Mucosa of rectum (tissue), 2 donors: ENCODE data around the gene SATB1.

Experiments
- H3K27ac ChIP-seq, 2 donors: one replicate each; pipeline ENCODE4 v1.7.0; 2013; ENCODE audit warnings: inconsistent platforms in 2 of 2, low read depth in 2 of 2, low read length in 2 of 2
- H3K27me3 ChIP-seq, 2 donors: one replicate each; pipeline ENCODE4 v1.7.0; 2013; ENCODE audit warnings: low read length in 2 of 2; ENCODE audit not compliant: control insufficient read depth in 2 of 2, insufficient read depth in 2 of 2
- H3K36me3 ChIP-seq, 2 donors: one replicate each; pipeline ENCODE4 v1.7.0; 2013; ENCODE audit warnings: low read length in 2 of 2; ENCODE audit not compliant: control insufficient read depth in 2 of 2, insufficient read depth in 2 of 2
- H3K4me1 ChIP-seq, 2 donors: one replicate each; pipeline ENCODE4 v1.7.0; 2013; ENCODE audit warnings: low read length in 2 of 2, mild to moderate bottlenecking in 1 of 2; ENCODE audit not compliant: control insufficient read depth in 2 of 2, insufficient read depth in 2 of 2
- H3K4me3 ChIP-seq, 2 donors: one replicate each; pipeline ENCODE4 v1.7.0; 2013; ENCODE audit warnings: low read length in 2 of 2
- H3K9ac ChIP-seq, 2 donors: one replicate each; pipeline ENCODE4 v1.7.0; 2013; ENCODE audit warnings: low read length in 2 of 2, low read depth in 1 of 2, mild to moderate bottlenecking in 1 of 2
- H3K9me3 ChIP-seq, 2 donors: one replicate each; pipeline ENCODE4 v1.7.0; 2013; ENCODE audit warnings: low read length in 2 of 2; ENCODE audit not compliant: control insufficient read depth in 2 of 2
- donor health status: healthy.
- donor health status: Normal muscosa, but diverticular disease.

Gene SATB1

DNA sequence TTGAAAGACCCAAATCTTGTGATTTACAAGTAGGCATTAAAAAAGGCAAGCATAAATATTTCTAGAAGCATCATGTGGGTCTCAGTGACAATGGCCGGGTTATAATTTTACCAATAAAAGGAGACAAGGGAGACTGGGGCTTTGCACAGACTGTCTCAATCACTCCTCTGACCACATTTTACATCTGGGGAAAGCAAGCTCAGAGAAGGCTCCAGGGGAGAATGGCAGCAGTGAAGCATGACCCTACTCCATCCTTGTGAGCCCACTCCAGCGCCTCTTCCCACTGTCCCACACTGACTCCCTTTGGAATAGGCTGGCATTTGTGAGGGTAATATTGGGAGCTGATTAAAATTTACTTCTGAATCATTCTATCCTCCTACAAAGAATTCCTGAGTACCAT, 61.8 kb downstream of the SATB1 start:
- Histone ChIP-seq H3K4me1 (no peaks in the 10 kb centered on the region), H3K27me3 (no peaks in the 10 kb centered on the region), H3K9ac (no peak overlapping the region), H3K36me3 (peaks cover 10% of the 10 kb centered on the region in 2 donors), H3K9me3 (no peaks in the 10 kb centered on the region), H3K27ac (no peak overlapping the region), H3K4me3 (no peak overlapping the region)

DNA sequence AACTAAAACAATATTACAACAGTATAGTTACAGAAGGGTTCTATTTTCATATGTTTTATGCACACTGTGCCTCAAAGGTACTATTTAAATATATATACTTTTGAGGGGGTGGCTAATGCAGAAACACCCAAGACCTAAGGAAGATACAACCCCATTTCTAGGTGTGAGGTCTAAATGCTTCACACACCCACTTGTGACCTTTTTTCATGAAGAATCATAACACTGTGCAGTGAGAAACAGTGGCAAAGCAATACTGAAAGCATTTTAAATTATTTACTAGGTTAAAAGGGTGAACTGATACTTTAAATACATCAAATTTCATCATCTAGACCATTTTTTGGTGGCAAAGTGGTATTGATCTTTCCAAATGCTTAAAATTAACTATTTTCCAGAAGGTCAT, 67.4 kb downstream of the SATB1 start:
- no peaks in the 10 kb centered on the region for H3K27me3 ChIP-seq
- no peak overlapping the region for H3K4me3 ChIP-seq
- H3K27ac ChIP-seq, result no peak overlapping the region
- no peaks in the 10 kb centered on the region for H3K9me3 ChIP-seq
- H3K9ac ChIP-seq, result no peak overlapping the region
- H3K36me3 ChIP-seq, result no peaks in the 10 kb centered on the region
- no peaks in the 10 kb centered on the region for H3K4me1 ChIP-seq

DNA sequence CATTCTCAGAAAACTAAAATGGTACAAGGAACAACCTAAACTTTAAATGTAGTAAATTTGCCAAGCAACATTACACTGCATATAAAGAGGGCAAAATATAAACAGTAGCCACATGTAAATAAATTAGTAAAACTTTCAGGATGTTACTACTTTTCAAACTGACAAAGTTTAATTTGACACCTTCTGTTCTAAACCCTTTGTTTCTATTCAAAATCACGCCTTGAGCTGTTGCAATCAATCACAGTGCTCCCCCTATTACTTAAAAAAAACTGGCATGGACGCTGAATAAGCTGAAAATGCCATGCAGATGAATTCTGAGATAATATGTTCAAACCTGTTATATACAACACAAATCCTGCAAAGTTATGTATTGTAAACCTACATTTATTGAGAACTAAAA, 69.3 kb downstream of the SATB1 start:
- H3K9me3 ChIP-seq, result no peaks in the 10 kb centered on the region
- H3K27me3 ChIP-seq, result no peaks in the 10 kb centered on the region
- no peak overlapping the region for H3K4me3 ChIP-seq
- peaks cover 5% of the 10 kb centered on the region in 2 donors for H3K36me3 ChIP-seq
- H3K4me1 ChIP-seq, result peaks cover 0 to 11% of the 10 kb centered on the region in 2 donors
- H3K9ac ChIP-seq, result no peak overlapping the region
- H3K27ac ChIP-seq, result no peak overlapping the region

DNA sequence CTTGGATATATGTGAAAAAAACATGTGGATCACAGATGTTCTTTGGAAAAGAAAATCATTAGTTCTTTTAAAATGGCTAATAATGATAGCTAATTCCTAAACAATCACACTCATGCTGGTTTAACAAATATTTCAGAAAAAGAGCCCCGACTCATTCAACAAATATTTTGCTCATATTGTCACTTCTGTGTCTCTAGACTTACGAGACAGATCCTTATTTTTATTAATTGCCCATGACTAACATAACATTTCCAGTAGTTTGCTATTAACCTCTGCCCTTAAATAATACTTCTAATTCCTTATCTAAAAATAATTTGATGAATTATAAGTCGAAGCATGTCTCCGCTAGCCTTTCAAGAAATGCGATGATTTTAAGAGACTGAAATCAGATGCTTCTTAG, 70.4 kb downstream of the SATB1 start:
- Histone ChIP-seq H3K9ac (no peak overlapping the region), H3K27ac (no peak overlapping the region), H3K36me3 (peaks cover 6 to 11% of the 10 kb centered on the region in 2 donors), H3K4me1 (peaks cover 0 to 11% of the 10 kb centered on the region in 2 donors), H3K4me3 (no peak overlapping the region), H3K27me3 (no peaks in the 10 kb centered on the region), H3K9me3 (no peaks in the 10 kb centered on the region)

DNA sequence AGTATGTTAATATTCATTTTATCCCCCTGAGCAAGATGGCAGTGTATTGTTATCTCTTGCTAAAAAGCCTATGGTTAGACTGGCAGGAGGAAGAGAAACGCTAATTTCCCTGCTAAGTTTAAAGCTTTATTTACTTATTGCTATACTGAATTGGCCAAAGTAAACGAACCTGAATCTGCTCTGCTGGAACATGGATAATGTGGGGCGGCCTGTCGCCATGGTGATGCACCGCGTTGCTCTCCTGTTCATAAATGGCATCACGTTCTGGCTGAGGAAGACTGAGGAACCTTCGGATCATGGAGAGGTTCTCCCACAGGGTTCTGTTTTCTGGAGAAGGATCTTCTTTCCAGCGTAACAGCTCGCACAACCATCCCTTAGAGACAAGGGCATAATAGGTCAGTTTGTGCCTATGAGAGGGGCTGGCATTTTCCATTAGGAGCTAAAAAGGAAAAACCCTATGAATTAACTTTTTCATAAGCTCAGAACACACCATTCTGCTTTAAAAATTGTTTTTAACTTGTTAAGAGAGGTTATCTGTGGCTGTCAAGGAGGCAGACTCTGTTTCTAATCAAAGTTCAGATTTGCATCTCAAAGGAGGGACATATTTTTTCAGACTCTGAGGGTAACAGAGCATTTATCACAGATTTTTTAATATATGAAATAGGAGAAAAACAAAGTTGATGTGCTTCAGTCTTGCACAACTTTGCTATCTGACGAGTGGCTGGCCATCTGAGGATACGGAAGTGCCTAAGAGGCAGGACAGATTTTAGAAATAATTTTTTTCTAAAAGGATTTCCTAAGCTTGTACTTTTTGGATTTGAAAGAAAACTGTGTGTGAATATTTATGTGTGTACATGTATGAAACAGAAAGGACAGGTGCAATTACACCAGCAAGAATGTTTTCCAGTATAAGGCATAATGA, 73.1 kb downstream of the SATB1 start:
- H3K4me3 ChIP-seq, result no peak overlapping the region
- no peak overlapping the region for H3K27ac ChIP-seq

DNA sequence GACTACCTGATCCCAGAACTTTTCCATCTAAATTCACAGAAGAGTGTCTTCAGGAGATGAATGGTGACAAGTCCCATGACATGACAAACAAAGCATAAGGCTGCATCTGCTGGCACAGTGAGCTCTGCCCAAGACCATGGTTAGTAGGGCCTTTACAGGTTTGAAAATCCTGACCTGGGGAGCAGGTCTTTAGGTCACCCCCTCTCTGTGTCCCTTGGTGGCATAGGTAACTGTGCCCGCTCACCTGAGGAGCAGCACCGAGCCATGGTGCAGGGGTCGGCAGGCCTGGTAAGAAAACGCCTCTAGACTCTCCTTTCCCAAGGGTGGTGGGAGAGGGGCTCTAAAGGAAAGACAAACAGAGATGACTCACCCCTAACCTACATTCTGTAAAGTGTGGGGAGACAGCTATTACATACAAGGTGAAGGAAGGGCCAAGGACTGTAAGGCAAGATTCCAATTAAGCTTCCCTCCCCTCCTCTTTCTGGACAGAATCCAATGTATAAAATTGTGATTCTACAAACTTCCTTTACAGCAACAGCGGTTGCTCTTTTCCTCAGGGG, 74.0 kb downstream of the SATB1 start:
- H3K27ac ChIP-seq, result no peak overlapping the region
- H3K9me3 ChIP-seq, result no peaks in the 10 kb centered on the region
- H3K9ac ChIP-seq, result no peak overlapping the region
- peaks cover 0 to 11% of the 10 kb centered on the region in 2 donors for H3K4me1 ChIP-seq
- no peaks in the 10 kb centered on the region for H3K27me3 ChIP-seq
- peaks cover 14 to 19% of the 10 kb centered on the region in 2 donors for H3K36me3 ChIP-seq
- no peak overlapping the region for H3K4me3 ChIP-seq

More for the DNA sequence above, 73.1 kb downstream of the SATB1 start:
- Histone ChIP-seq H3K4me1 (peaks cover 0 to 11% of the 10 kb centered on the region in 2 donors), H3K36me3 (peaks cover 14 to 19% of the 10 kb centered on the region in 2 donors), H3K9ac (no peak overlapping the region), H3K9me3 (no peaks in the 10 kb centered on the region), H3K27me3 (no peaks in the 10 kb centered on the region)

DNA sequence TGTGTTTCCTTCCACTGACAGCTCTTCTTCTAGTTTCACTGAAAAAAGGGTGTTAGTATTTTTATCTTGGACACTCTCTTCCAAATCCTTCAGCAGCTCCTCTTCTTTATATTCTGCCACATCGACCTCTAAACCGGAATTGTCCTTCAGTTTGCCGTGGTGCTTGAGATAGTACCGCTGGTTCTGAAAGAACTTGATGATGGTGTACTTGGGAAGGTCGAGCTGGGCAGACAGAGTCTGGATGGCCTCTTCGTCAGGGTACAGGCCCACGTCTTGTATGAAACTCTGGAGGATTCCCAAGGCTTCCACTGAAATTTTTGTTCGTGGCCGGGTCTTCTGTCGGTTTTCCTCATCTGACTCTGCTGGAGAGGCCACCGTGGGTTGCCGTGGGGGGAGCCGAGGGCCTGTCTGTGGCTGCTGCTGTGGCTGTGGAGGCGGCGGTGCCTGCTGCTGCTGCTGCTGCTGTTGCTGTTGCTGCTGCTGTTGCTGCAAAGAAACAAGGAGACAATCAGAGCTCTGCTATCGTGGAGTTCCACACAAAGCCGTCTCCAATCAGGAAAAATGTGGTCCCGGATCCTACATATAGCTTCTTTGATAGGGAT, 75.8 kb downstream of the SATB1 start:
- no peak overlapping the region for H3K9ac ChIP-seq
- no peak overlapping the region for H3K27ac ChIP-seq
- peaks cover 14 to 19% of the 10 kb centered on the region in 2 donors for H3K36me3 ChIP-seq
- no peaks in the 10 kb centered on the region for H3K9me3 ChIP-seq
- H3K4me3 ChIP-seq, result no peak overlapping the region
- H3K27me3 ChIP-seq, result no peaks in the 10 kb centered on the region
- peaks cover 0 to 11% of the 10 kb centered on the region in 2 donors for H3K4me1 ChIP-seq

DNA sequence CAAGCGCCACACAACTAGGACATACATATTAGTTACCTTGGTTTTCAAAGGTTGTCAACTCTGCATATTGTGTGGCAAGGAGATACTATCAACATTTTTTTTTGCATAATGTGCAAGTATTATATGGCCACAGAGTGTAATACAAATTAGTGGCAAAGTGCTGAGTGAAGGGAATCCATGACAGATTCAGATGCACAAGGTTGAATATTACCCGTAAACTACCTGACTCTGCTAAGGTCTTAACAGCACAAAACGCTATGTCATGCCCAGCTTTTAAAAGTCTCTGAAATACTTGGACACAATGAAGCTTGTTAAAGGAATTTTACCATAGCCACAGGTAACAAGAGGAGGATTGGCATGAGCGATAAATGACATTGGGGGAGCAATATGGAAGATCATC, 79.0 kb downstream of the SATB1 start:
- Histone ChIP-seq H3K9me3 (no peaks in the 10 kb centered on the region), H3K36me3 (peaks cover 12 to 17% of the 10 kb centered on the region in 2 donors), H3K27ac (no peak overlapping the region), H3K4me1 (peaks cover 0 to 1% of the 10 kb centered on the region in 2 donors), H3K27me3 (no peaks in the 10 kb centered on the region), H3K9ac (no peak overlapping the region), H3K4me3 (no peak overlapping the region)

DNA sequence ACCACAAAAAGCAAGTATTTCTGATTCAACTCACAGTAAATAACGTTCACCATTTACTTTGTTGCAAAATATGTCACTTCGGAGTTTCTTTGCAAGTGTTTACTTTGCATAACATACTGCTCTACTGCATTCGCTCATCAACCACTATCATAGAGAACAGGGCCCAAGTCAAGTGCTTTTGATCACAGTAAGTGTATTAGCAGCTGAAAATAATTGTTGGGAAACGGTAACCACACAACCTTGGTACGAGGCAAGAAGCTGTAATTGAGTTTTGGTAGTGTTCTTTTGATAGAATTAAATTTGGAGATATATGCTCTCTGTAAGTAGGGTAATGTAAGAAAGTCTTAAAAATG, 80.1 kb downstream of the SATB1 start:
- no peak overlapping the region for H3K27ac ChIP-seq
- no peak overlapping the region for H3K9ac ChIP-seq
- peaks cover 8 to 10% of the 10 kb centered on the region in 2 donors for H3K36me3 ChIP-seq
- H3K27me3 ChIP-seq, result no peaks in the 10 kb centered on the region
- no peaks in the 10 kb centered on the region for H3K9me3 ChIP-seq
- no peak overlapping the region for H3K4me3 ChIP-seq
- H3K4me1 ChIP-seq, result no peaks in the 10 kb centered on the region

DNA sequence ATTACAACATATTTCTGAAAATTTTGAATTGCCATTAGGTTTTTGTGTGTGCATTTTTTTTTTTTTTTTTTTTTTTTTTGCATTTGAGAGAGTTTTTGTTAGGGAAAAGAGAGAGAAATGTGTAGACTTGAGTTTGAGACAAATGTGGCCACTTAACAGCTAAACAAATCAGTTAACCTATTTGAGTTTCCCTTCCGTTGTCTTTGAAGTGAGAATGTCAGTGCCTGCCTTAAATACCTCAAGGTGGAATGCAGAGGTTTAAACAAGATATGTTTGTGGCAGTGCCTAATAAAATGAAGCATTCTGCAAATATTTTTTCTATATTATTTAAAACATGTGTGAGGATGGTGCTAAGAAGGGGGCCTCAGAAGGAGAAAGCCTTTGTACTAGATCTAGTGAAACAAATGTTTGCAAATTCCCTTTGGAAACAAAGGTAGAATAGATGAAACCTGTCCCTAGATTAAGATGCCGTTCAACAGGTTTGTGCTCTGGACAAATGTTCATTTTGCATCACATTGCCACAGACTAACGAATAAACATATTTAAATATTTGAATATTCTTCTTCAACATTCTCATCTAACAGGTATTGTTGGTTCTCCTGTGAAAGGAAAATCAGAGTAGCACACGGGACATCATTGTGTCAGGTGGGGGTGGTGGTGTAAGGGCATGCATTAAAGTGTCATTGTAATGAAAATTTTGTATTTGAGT, 80.7 kb downstream of the SATB1 start:
- Histone ChIP-seq H3K27me3 (no peaks in the 10 kb centered on the region), H3K36me3 (peaks cover 8% of the 10 kb centered on the region in 2 donors), H3K9me3 (no peaks in the 10 kb centered on the region), H3K9ac (no peak overlapping the region), H3K4me1 (no peaks in the 10 kb centered on the region), H3K4me3 (no peak overlapping the region), H3K27ac (no peak overlapping the region)
